Measurements from ENCODE around the gene KHK. TPM values are rescaled to one million over a fixed set of nuclear protein-coding genes. Genes with fewer than 3 reads are reported as not detected.

The KHK gene
- total RNA-seq, 2 experiments from 2014 or later, result 6.7 to 9.5 TPM

DNA sequence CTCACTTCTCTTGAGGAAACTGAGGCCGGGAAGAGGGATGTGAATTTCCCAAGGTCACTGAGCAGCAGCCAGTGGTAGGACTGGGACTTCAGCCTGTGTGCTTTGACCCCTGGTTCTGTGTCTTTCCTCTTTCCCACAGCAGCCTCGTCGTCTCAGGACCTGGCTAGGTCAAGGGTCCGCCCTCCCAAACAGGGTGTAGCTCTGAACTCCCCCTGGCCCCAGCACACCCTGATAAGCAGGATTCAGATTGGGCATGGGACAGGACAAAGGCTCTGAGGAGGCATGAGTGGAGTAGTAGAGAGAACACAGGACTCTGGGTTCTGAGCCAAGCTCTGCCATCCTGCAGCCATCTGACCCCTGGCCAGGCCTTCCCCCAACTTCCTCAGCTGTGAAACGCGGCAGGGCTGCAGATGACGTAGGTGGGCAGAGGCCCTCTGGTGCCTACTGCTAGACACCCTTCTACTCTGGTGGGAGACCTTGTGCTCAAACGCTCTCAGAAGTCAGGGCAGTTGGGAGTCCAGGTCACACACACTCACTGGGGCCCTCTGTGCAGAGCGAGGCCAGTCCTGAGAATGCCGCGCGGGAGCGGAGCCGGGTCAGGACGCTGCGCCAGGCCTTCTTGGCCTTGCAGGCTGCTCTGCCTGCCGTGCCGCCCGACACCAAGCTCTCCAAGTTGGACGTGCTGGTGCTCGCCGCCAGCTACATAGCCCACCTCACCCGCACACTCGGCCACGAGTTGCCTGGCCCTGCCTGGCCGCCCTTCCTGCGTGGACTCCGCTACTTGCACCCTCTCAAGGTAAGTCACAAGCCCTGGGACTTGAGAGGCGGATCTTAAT is 63.2 kb downstream of the KHK start:
- DNase-seq, result no peak
- ChIA-PET POLR2A (interaction anchor here (1.2 kb wide), 1 partner anchor 63 kb away, joined by 3 read pairs; no protein-coding TSS in a partner anchor), CTCF (interaction anchor here (1.3 kb wide), 1 partner anchor 41 kb away, joined by 3 read pairs; no protein-coding TSS in a partner anchor)
- H3K27ac Mint-ChIP-seq, result no peak overlapping the region
- no peak overlapping the region for H3K4me3 Mint-ChIP-seq
- no peaks in the 10 kb centered on the region for H3K27me3 Mint-ChIP-seq
- intact Hi-C loops (cut with micrococcal nuclease), result no loop called here
- no peaks in the 10 kb centered on the region for H3K36me3 Mint-ChIP-seq (ENCODE audit: low read depth)
- TF ChIP-seq, protein P1, sequence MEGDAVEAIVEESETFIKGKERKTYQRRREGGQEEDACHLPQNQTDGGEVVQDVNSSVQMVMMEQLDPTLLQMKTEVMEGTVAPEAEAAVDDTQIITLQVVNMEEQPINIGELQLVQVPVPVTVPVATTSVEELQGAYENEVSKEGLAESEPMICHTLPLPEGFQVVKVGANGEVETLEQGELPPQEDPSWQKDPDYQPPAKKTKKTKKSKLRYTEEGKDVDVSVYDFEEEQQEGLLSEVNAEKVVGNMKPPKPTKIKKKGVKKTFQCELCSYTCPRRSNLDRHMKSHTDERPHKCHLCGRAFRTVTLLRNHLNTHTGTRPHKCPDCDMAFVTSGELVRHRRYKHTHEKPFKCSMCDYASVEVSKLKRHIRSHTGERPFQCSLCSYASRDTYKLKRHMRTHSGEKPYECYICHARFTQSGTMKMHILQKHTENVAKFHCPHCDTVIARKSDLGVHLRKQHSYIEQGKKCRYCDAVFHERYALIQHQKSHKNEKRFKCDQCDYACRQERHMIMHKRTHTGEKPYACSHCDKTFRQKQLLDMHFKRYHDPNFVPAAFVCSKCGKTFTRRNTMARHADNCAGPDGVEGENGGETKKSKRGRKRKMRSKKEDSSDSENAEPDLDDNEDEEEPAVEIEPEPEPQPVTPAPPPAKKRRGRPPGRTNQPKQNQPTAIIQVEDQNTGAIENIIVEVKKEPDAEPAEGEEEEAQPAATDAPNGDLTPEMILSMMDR (IDR thresholded peaks at IDR 0.05), result no peak
- ATAC-seq, result no peak
- H3K9me3 Mint-ChIP-seq, result no peaks in the 10 kb centered on the region
- H3K4me1 Mint-ChIP-seq (ENCODE audit: low read depth), result no peaks in the 10 kb centered on the region

Other genes starting within 250 kb of the KHK start
- not detected for gene DPYSL5, start 238.6 kb upstream of the KHK start, total RNA-seq
- 1 to 10 TPM; 1.6 to 1.7 TPM for gene MAPRE3, start 116.1 kb upstream of the KHK start, total RNA-seq
- 10 to 100 TPM; 54.1 to 58.9 TPM for gene TMEM214, start 53.8 kb upstream of the KHK start, total RNA-seq
- 10 to 100 TPM; 12.2 to 16.4 TPM for gene AGBL5, start 35.1 kb upstream of the KHK start, total RNA-seq
- 100 to 1,000 TPM; 257 to 262 TPM for gene OST4, start 15.1 kb upstream of the KHK start, total RNA-seq
- gene EMILIN1, start 8.2 kb upstream of the KHK start, total RNA-seq, result under 1 TPM; 0.61 to 0.63 TPM
- 1 to 10 TPM; 3.7 to 4.3 TPM for gene CGREF1, start 32.4 kb downstream of the KHK start, total RNA-seq
- under 1 TPM; 0.36 to 0.50 TPM for gene ABHD1, start 37.0 kb downstream of the KHK start, total RNA-seq
- gene PREB, start 47.9 kb downstream of the KHK start, total RNA-seq, result 10 to 100 TPM; 60.5 to 63.2 TPM
- not detected for gene PRR30, start 52.6 kb downstream of the KHK start, total RNA-seq
- gene TCF23, start 62.2 kb downstream of the KHK start, total RNA-seq, result not detected
- gene ATRAID, start 125.3 kb downstream of the KHK start, total RNA-seq, result 10 to 100 TPM; 62.6 to 65.2 TPM
- 10 to 100 TPM; 34.9 to 37.7 TPM for gene SLC5A6, start 125.5 kb downstream of the KHK start, total RNA-seq
- gene CAD, start 130.6 kb downstream of the KHK start, total RNA-seq, result 100 to 1,000 TPM; 125 to 127 TPM
- gene SLC30A3, start 176.3 kb downstream of the KHK start, total RNA-seq, result under 1 TPM; 0.32 to 0.43 TPM
- gene DNAJC5G, start 188.7 kb downstream of the KHK start, total RNA-seq, result not detected
- under 1 TPM; 0.16 to 0.23 TPM for gene TRIM54, start 195.7 kb downstream of the KHK start, total RNA-seq
- 1 to 10 TPM; 2.5 to 2.7 TPM for gene UCN, start 221.7 kb downstream of the KHK start, total RNA-seq
- 10 to 100 TPM; 72.3 to 85.1 TPM for gene MPV17, start 236.3 kb downstream of the KHK start, total RNA-seq

All from activated CD8-positive, alpha-beta T cell treated with anti-CD3 and anti-CD28 coated beads for 36 hours (primary cell).